ENCODE data around the gene MGAT4A. TPM values are rescaled to one million over a fixed set of nuclear protein-coding genes. Genes with fewer than 3 reads are reported as not detected.

MGAT4A gene
- total RNA-seq, 1 donor from 2014 or later, result 35.8 TPM

DNA sequence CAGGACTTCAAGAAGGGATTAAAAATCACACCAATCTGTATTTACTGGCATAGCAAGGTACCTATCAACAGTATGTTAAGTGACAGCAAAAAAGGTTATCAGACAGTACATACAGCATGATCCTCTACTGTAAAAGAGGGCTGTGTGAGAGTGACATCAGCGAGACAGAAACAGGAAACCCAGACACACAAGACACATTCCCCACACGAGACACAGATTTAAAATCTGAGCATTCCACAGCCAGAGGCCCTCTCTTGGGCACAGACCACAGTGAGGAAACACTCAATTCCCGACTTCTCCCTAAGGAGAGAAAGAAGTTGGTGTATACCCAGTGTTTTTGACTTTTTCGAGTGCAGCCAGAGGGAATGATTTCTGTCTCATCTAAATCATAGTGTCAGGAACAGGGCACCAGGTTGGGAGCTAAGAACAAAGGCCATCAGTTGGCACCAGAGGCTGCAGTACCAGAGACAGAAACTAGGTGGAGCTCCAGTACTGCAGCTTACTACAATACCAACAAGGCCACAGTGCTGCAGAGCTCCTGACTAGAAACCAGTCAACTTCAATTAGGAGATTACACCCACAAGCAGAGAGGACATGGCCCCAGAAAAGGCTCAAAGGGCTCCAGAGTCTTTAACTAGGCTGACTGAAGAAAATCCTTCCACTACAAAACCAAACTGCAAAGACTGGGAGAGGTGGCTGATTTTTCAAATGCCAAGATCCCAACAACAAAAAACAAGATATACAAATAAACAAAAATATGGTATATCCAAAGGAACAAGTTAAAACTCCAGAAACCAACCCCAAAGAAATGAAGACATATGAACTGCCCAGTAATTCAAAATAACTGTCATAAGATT, 81.6 kb downstream of the MGAT4A start:
- TF ChIP-seq, protein P1, sequence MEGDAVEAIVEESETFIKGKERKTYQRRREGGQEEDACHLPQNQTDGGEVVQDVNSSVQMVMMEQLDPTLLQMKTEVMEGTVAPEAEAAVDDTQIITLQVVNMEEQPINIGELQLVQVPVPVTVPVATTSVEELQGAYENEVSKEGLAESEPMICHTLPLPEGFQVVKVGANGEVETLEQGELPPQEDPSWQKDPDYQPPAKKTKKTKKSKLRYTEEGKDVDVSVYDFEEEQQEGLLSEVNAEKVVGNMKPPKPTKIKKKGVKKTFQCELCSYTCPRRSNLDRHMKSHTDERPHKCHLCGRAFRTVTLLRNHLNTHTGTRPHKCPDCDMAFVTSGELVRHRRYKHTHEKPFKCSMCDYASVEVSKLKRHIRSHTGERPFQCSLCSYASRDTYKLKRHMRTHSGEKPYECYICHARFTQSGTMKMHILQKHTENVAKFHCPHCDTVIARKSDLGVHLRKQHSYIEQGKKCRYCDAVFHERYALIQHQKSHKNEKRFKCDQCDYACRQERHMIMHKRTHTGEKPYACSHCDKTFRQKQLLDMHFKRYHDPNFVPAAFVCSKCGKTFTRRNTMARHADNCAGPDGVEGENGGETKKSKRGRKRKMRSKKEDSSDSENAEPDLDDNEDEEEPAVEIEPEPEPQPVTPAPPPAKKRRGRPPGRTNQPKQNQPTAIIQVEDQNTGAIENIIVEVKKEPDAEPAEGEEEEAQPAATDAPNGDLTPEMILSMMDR (IDR thresholded peaks at IDR 0.05; ENCODE audit: partially characterized antibody, unreplicated experiment), result peak; percentile 92
- DNase-seq, result peak; percentile 83
- peaks cover 5% of the 10 kb centered on the region for H3K9me3 Mint-ChIP-seq (ENCODE audit: unreplicated experiment)
- H3K4me1 Mint-ChIP-seq (ENCODE audit: low read depth, unreplicated experiment), result peaks cover 14% of the 10 kb centered on the region
- peaks cover 13% of the 10 kb centered on the region for H3K36me3 Mint-ChIP-seq (ENCODE audit: unreplicated experiment)
- peak overlapping the region; percentile 74 for H3K27ac Mint-ChIP-seq (ENCODE audit: unreplicated experiment)
- H3K4me3 Mint-ChIP-seq (ENCODE audit: unreplicated experiment), result no peak overlapping the region
- H3K27me3 Mint-ChIP-seq (ENCODE audit: unreplicated experiment), result no peaks in the 10 kb centered on the region

DNA sequence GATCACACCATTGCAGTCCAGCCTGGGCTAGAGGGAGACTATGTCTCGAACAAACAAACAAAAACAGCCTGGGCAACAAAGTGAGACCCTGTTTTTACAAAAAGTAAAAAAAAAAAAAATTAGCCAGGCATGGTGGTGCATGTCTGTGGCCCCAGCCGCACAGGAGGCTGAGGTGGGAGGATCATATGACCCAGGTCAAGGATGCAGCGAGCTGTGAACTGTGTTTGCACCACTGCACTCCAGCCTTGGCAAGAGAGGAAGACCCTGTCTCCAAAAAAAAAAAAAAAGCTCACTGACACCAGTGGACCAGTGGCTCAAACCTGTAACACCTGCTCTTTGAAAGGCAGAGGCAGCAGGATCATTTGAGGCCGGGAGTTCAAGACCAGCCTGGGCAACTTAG, 82.5 kb downstream of the MGAT4A start:
- H3K27ac Mint-ChIP-seq (ENCODE audit: unreplicated experiment), result no peak overlapping the region
- peaks cover 13% of the 10 kb centered on the region for H3K36me3 Mint-ChIP-seq (ENCODE audit: unreplicated experiment)
- no peak overlapping the region for H3K4me3 Mint-ChIP-seq (ENCODE audit: unreplicated experiment)
- H3K4me1 Mint-ChIP-seq (ENCODE audit: low read depth, unreplicated experiment), result peaks cover 13% of the 10 kb centered on the region
- no peak for DNase-seq
- H3K9me3 Mint-ChIP-seq (ENCODE audit: unreplicated experiment), result peaks cover 5% of the 10 kb centered on the region
- no peaks in the 10 kb centered on the region for H3K27me3 Mint-ChIP-seq (ENCODE audit: unreplicated experiment)
- TF ChIP-seq, protein P1 (IDR thresholded peaks at IDR 0.05; ENCODE audit: partially characterized antibody, unreplicated experiment), result no peak

DNA sequence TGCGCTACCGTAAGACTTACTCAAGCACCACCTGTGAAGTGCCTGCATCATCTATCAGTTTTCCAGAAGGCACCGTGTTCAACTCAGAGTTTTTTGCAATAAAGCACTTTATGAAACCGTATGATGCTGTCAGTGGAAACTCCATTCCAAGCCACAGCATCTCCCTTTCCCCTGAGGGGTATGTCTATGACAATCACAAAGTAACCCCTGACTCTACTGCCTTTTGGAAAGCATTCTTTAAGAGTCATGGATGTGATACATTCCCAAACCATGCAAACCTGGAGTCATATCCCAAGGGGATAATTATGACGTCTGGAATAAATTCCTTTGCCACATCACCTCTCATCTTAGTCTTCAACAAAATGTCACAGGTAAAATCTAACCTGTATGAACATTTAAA, 83.3 kb downstream of the MGAT4A start:
- H3K36me3 Mint-ChIP-seq (ENCODE audit: unreplicated experiment), result peaks cover 13% of the 10 kb centered on the region
- TF ChIP-seq, protein P1 (IDR thresholded peaks at IDR 0.05; ENCODE audit: partially characterized antibody, unreplicated experiment), result no peak
- no peak overlapping the region for H3K4me3 Mint-ChIP-seq (ENCODE audit: unreplicated experiment)
- H3K4me1 Mint-ChIP-seq (ENCODE audit: low read depth, unreplicated experiment), result peaks cover 13% of the 10 kb centered on the region
- no peaks in the 10 kb centered on the region for H3K27me3 Mint-ChIP-seq (ENCODE audit: unreplicated experiment)
- peak overlapping the region; percentile 78 for H3K27ac Mint-ChIP-seq (ENCODE audit: unreplicated experiment)
- peaks cover 5% of the 10 kb centered on the region for H3K9me3 Mint-ChIP-seq (ENCODE audit: unreplicated experiment)
- no peak for DNase-seq

DNA sequence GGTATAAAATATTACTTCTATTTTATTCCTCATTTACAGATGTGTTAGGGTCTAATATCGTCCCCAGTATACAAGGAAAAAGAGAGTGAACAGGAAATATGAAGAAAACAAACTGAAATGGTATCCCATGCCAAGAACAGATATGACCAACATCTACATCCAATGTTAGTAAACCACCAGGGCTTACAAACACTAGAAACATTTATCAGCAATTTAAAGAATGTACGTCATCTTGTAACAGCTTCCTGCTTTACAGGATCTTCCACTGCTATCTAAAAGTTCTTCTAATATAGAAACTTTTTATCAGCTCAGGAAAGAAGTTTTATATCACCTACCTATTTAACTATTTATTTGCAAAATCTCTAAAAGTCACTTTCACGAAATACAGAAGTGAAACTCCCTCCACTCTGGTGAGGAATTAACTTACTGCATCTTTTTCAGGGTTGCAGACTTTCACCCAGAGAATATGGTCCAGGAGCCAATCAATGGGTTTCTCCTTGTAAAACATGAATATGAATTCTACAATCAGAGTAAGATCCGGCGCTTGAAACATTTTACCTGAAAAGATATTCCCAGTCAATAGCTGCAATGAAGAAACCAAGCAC, 87.3 kb downstream of the MGAT4A start:
- TF ChIP-seq, protein P1 (IDR thresholded peaks at IDR 0.05; ENCODE audit: partially characterized antibody, unreplicated experiment), result no peak
- H3K4me1 Mint-ChIP-seq (ENCODE audit: low read depth, unreplicated experiment), result peaks cover 7% of the 10 kb centered on the region
- no peak overlapping the region for H3K4me3 Mint-ChIP-seq (ENCODE audit: unreplicated experiment)
- H3K36me3 Mint-ChIP-seq (ENCODE audit: unreplicated experiment), result no peaks in the 10 kb centered on the region
- no peak for DNase-seq
- peaks cover 3% of the 10 kb centered on the region for H3K9me3 Mint-ChIP-seq (ENCODE audit: unreplicated experiment)
- H3K27me3 Mint-ChIP-seq (ENCODE audit: unreplicated experiment), result no peaks in the 10 kb centered on the region
- no peak overlapping the region for H3K27ac Mint-ChIP-seq (ENCODE audit: unreplicated experiment)

All from glutamatergic neuron (in vitro differentiated cells).